H1 (cell line): ENCODE data around the gene PGLYRP4. TPM values are rescaled to one million over a fixed set of nuclear protein-coding genes. Genes with fewer than 3 reads are reported as not detected.

Source experiments
- CTCF ChIA-PET: fragments of 300-600 bp; sonication (Branson Sonifier 250); formaldehyde crosslinking; loops from one replicate; lab custom pipeline; 2021; ENCODE audit not compliant: partially characterized antibody; lab: Charles Lee
- POLR2A ChIA-PET: fragments of 300-600 bp; sonication (Branson Sonifier 250); formaldehyde crosslinking; loops from one replicate; lab custom pipeline; 2021; ENCODE audit warnings: inconsistent platforms; ENCODE audit not compliant: partially characterized antibody; lab: Charles Lee
- DNase-seq, 2 experiments: peaks; one replicate each; pipeline versions ENCODE4 v3.0.0 to v3.0.0-alpha.2; 2010 to 2022; ENCODE audit warnings: low spot score in 2 of 2, low read depth in 1 of 2, mixed read lengths in 1 of 2
- FAIRE-seq: peaks from 2 replicates; lab custom pipeline; 2011; peaks lifted over from hg19 to GRCh38; lab: Jason Lieb, UNC
- H2AFZ ChIP-seq: 2 replicates; pipeline ENCODE4 v1.8.1; 2012; ENCODE audit warnings: low read length, inconsistent platforms
- H2AK5ac ChIP-seq: 2 replicates; pipeline ENCODE4 v1.6.1; 2013; ENCODE audit warnings: low read depth, low read length
- H2BK120ac ChIP-seq: replicated peaks from 2 replicates; pipeline ENCODE3; 2013; ENCODE audit warnings: low read depth, low read length, inconsistent platforms
- H2BK12ac ChIP-seq: 2 replicates; pipeline ENCODE4 v1.6.1; 2013; ENCODE audit warnings: low read depth, low read length
- H2BK15ac ChIP-seq: 2 replicates; pipeline ENCODE4 v1.6.1; 2013; ENCODE audit warnings: low read length
- H2BK20ac ChIP-seq: 2 replicates; pipeline ENCODE4 v1.6.1; 2013; ENCODE audit warnings: low read length
- H2BK5ac ChIP-seq: 2 replicates; pipeline ENCODE4 v1.6.1; 2013; ENCODE audit warnings: low read depth, low read length
- H3K14ac ChIP-seq: 2 replicates; pipeline ENCODE4 v1.6.1; 2013; ENCODE audit warnings: inconsistent platforms; ENCODE audit not compliant: insufficient read length
- H3K18ac ChIP-seq: 2 replicates; pipeline ENCODE4 v1.6.1; 2013; ENCODE audit warnings: low read length; ENCODE audit errors: extremely low read depth
- H3K23ac ChIP-seq: 2 replicates; pipeline ENCODE4 v1.6.1; 2013; ENCODE audit warnings: inconsistent platforms; ENCODE audit not compliant: insufficient read length
- H3K23me2 ChIP-seq: 2 replicates; pipeline ENCODE4 v1.6.1; 2013; ENCODE audit warnings: low read depth, low read length
- H3K27ac ChIP-seq: 2 replicates; pipeline ENCODE4 v1.6.1; 2011; ENCODE audit warnings: low read depth, low read length, inconsistent platforms
- H3K27me3 ChIP-seq, 4 experiments: replicated peaks in 1 of 4; 1 replicate in 1 of 4; 2 replicates in 3 of 4; pipeline versions ENCODE4 v1.6.1 to v1.8.1; 2011 to 2013; ENCODE audit warnings: low read length in 3 of 4, mild to moderate bottlenecking in 3 of 4, inconsistent platforms in 2 of 4, mixed read lengths in 2 of 4, moderate library complexity in 1 of 4; ENCODE audit not compliant: control insufficient read depth in 3 of 4, insufficient read depth in 3 of 4; ENCODE audit errors: extremely low read depth in 1 of 4
- H3K36me3 ChIP-seq, 4 experiments: 2 replicates each; pipeline versions ENCODE4 v1.6.1 to v1.8.1; 2011 to 2013; ENCODE audit warnings: mild to moderate bottlenecking in 4 of 4, low read length in 3 of 4, moderate library complexity in 2 of 4, control low read depth in 1 of 4, inconsistent platforms in 1 of 4; ENCODE audit not compliant: insufficient read depth in 4 of 4, control insufficient read depth in 2 of 4
- H3K4ac ChIP-seq: replicated peaks from 2 replicates; pipeline ENCODE3; 2013; ENCODE audit warnings: low read length, low read depth, mixed read lengths, inconsistent platforms; ENCODE audit not compliant: insufficient read length
- H3K4me1 ChIP-seq, 4 experiments: replicated peaks in 1 of 4; 1 replicate in 1 of 4; 2 replicates in 3 of 4; pipeline versions ENCODE4 v1.6.1 to v1.8.1; 2011 to 2013; ENCODE audit warnings: low read length in 3 of 4, inconsistent platforms in 2 of 4, mixed read lengths in 1 of 4; ENCODE audit not compliant: insufficient read depth in 4 of 4, control insufficient read depth in 3 of 4
- H3K4me2 ChIP-seq, 2 experiments: 2 replicates each; pipeline versions ENCODE4 v1.6.1 to v1.8.1; 2011 to 2013; ENCODE audit warnings: low read depth in 2 of 2, low read length in 2 of 2, control low read depth in 1 of 2, inconsistent platforms in 1 of 2, mild to moderate bottlenecking in 1 of 2; ENCODE audit not compliant: insufficient read depth in 1 of 2
- H3K4me3 ChIP-seq, 4 experiments: fragments of 200-600, 300-600 bp in 1 of 4; sonication (generic), shearing (Covaris generic), sonication (Bioruptor Twin) in 1 of 4; 2 replicates each; pipeline versions ENCODE4 v1.5.1 to v1.8.1; 2011 to 2016; ENCODE audit warnings: low read length in 4 of 4, low read depth in 3 of 4, control low read depth in 2 of 4, inconsistent platforms in 2 of 4, mild to moderate bottlenecking in 2 of 4, mixed read lengths in 1 of 4, moderate library complexity in 1 of 4; ENCODE audit not compliant: insufficient read depth in 2 of 4; ENCODE audit errors: extremely low read depth in 1 of 4
- H3K56ac ChIP-seq: replicated peaks from 2 replicates; pipeline ENCODE3; 2013; ENCODE audit warnings: low read depth, mild to moderate bottlenecking, mixed read lengths, low read length, inconsistent platforms; ENCODE audit not compliant: insufficient read length
- H3K79me1 ChIP-seq: 2 replicates; pipeline ENCODE4 v1.6.1; 2013; ENCODE audit warnings: low read depth, low read length, control low read depth
- H3K79me2 ChIP-seq, 2 experiments: 2 replicates each; pipeline versions ENCODE4 v1.6.1 to v1.8.1; 2012 to 2013; ENCODE audit warnings: low read length in 2 of 2, mild to moderate bottlenecking in 2 of 2, inconsistent platforms in 1 of 2; ENCODE audit not compliant: insufficient read depth in 2 of 2, control insufficient read depth in 1 of 2
- H3K9ac ChIP-seq, 4 experiments: replicated peaks in 1 of 4; 1 replicate in 1 of 4; 2 replicates in 3 of 4; pipeline versions ENCODE4 v1.6.1 to v1.8.1; 2011 to 2013; ENCODE audit warnings: low read depth in 3 of 4, low read length in 3 of 4, control low read depth in 2 of 4, mild to moderate bottlenecking in 2 of 4, moderate library complexity in 2 of 4, inconsistent platforms in 1 of 4; ENCODE audit errors: extremely low read depth in 1 of 4
- H3K9me3 ChIP-seq, 2 experiments: 2 replicates each; pipeline versions ENCODE4 v1.6.1 to v1.8.1; 2012 to 2013; ENCODE audit warnings: mild to moderate bottlenecking in 2 of 2, moderate library complexity in 2 of 2, control low read depth in 1 of 2, inconsistent platforms in 1 of 2, low read depth in 1 of 2, low read length in 1 of 2, mixed read lengths in 1 of 2; ENCODE audit not compliant: insufficient read depth in 2 of 2
- H4K20me1 ChIP-seq, 2 experiments: replicated peaks in 1 of 2; 2 replicates each; pipeline versions ENCODE3 to v1.8.1; 2011 to 2013; ENCODE audit warnings: inconsistent platforms in 2 of 2, low read length in 2 of 2, mild to moderate bottlenecking in 1 of 2; ENCODE audit not compliant: insufficient read depth in 2 of 2, control insufficient read depth in 1 of 2
- H4K5ac ChIP-seq: 2 replicates; pipeline ENCODE4 v1.6.1; 2013; ENCODE audit warnings: low read length, low read depth, mixed read lengths, inconsistent platforms; ENCODE audit not compliant: insufficient read length
- H4K8ac ChIP-seq: 2 replicates; pipeline ENCODE4 v1.8.0; 2013; ENCODE audit warnings: mild to moderate bottlenecking, moderate library complexity, low read length, inconsistent platforms; ENCODE audit not compliant: insufficient read depth; ENCODE audit errors: extremely low read depth
- H4K91ac ChIP-seq: replicated peaks from 2 replicates; pipeline ENCODE3; 2013; ENCODE audit warnings: low read length, mixed read lengths, inconsistent platforms; ENCODE audit not compliant: insufficient read length
- BCL11A ChIP-seq, 2 experiments: IDR thresholded peaks; one replicate each; pipeline ENCODE4 v1.6.1; 2011; ENCODE audit warnings: low read depth in 2 of 2, low read length in 2 of 2, mild to moderate bottlenecking in 2 of 2
- CHD2 ChIP-seq: IDR thresholded peaks from 2 replicates; pipeline ENCODE4 v1.6.1; 2012; ENCODE audit warnings: low read length, improper control_type of control experiment
- CTCF ChIP-seq, 3 experiments: IDR thresholded peaks; 1 replicate in 2 of 3; 2 replicates in 1 of 3; pipeline versions ENCODE4 v1.5.1 to v1.6.1; 2011; ENCODE audit warnings: low read length in 3 of 3, mild to moderate bottlenecking in 3 of 3, inconsistent platforms in 2 of 3, low read depth in 1 of 3, moderate library complexity in 1 of 3; ENCODE audit not compliant: insufficient read depth in 1 of 3; ENCODE audit errors: control extremely low read depth in 1 of 3
- WGBS, 2 experiments: shearing (Covaris generic) in 1 of 2; methylation state at CpG; one replicate each; pipeline versions ENCODE4 v1.1.6 to v1.1.7; 2013 to 2015; ENCODE audit warnings: low lambda C conversion rate in 2 of 2, mixed read lengths in 2 of 2, inconsistent platforms in 1 of 2, low coverage in 1 of 2, missing lambda C conversion rate in 1 of 2; ENCODE audit not compliant: insufficient replicate concordance in 2 of 2, insufficient coverage in 1 of 2, insufficient read length in 1 of 2; ENCODE audit errors: extremely low coverage in 1 of 2, missing lambda C conversion rate in 1 of 2; 5-methylcytosine and 5-hydroxymethylcytosine counted together
- polyA plus RNA-seq, 7 experiments: library from polyadenylated mRNA; depleted of rRNA in 3 of 7; stranded (reverse) in 5 of 7; unstranded in 2 of 7; fragments of >200 nt in 5 of 7; fragments of 200-250 nt in 2 of 7; gene quantifications; 1 replicate in 5 of 7; 2 replicates in 1 of 7; 4 replicates in 1 of 7; pipeline versions ENCODE4 v1.2.1 to v1.2.3, GENCODE V29; 2011 to 2013; ENCODE audit warnings: missing spikeins in 2 of 7, mixed read lengths in 2 of 7
- total RNA-seq: library from RNA; stranded (reverse); fragmentation: NEBNext Ultra II Directional; extraction: Animal tissue kit (Norgen Biotek cat#: 25700); gene quantifications from 2 replicates; pipeline ENCODE4 v1.2.1, GENCODE V29; 2021
- TF ChIP-seq, protein P1 (sequence below): IDR thresholded peaks from 2 replicates; pipeline ENCODE4 v1.6.1; 2011; ENCODE audit warnings: low read depth, mild to moderate bottlenecking, low read length; ENCODE audit not compliant: insufficient read depth

Gene PGLYRP4
- total and polyA plus RNA-seq, 2 of the 8 experiments (the other 6 are each of a cell fraction or from before 2014, with no cell fraction given): not detected

DNA sequence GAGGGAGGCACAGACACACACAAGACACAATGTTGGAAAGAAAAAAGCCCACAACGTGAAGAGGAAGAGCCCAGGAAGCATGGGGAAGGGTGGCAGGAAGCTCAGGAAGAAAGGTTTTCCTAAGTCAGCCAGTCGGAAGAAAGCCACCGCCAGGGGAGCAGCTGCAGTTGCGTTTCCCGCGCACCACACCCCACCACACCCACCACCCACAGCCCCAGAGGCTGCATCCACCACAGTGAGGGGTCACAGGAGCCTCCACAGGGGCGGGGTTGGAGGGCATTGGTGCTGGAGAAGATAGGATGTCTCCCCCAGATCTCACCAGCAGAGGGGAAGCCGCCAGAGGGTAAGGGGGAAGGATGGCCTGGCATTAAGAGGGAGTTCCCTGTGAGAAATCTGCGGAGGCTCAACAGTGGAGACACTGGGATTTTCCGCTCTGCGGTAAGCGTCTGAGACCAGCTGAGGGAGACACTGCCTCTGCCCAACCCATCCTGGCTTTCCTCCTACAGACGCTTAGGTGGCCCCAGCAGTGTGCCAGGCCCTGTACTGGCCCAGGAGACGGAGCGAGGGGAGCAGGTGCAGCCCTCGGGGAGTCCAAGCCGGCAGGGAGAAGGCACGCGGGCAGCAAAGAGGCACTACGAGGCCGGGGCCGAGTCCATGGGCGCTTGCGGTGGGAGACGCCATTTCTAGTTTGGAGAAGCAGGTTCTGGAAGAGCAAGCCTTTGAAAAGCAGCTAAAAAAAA, 55.7 kb downstream of the PGLYRP4 start:
- DNase-seq (peak in 1 of 2 experiments; percentile 61), FAIRE-seq (no peak)
- no peaks in the 10 kb centered on the region for H3K9me3 ChIP-seq
- H3K27ac ChIP-seq: no peak overlapping the region
- peak overlapping the region; percentile 51 for H4K8ac ChIP-seq
- peak overlapping the region; percentile 68; the same call in 1 of the 2 replicates for H2BK12ac ChIP-seq
- no peak overlapping the region for H2BK120ac ChIP-seq
- H3K79me1 ChIP-seq: no peaks in the 10 kb centered on the region
- H3K4me1 ChIP-seq: peaks cover 0 to 5% (median 2%) of the 10 kb centered on the region in 4 experiments; a peak in 3 of 7 replicates
- no peaks in the 10 kb centered on the region for H3K27me3 ChIP-seq
- H3K23ac ChIP-seq: no peak overlapping the region
- no peak overlapping the region for H3K4me2 ChIP-seq
- H2BK5ac ChIP-seq: no peak overlapping the region
- H3K9ac ChIP-seq: no peak overlapping the region
- no peak overlapping the region for H2BK15ac ChIP-seq
- no peak overlapping the region for H2AFZ ChIP-seq
- no peak overlapping the region for H2AK5ac ChIP-seq
- no peak overlapping the region for H3K56ac ChIP-seq
- peak overlapping the region; percentile 51 for H4K91ac ChIP-seq
- no peaks in the 10 kb centered on the region for H4K20me1 ChIP-seq
- H2BK20ac ChIP-seq: no peak overlapping the region
- no peak overlapping the region for H3K14ac ChIP-seq
- peaks cover 2% of the 10 kb centered on the region; the same call in 1 of the 2 replicates for H3K23me2 ChIP-seq
- no peak overlapping the region for H3K4me3 ChIP-seq
- no peak overlapping the region for H3K18ac ChIP-seq
- no peak overlapping the region for H4K5ac ChIP-seq
- H3K36me3 ChIP-seq: no peaks in the 10 kb centered on the region
- TF ChIP-seq BCL11A (IDR thresholded peaks at IDR 0.05; ENCODE audit: low read depth in 2 of 2, low read length in 2 of 2): no peak
- TF ChIP-seq, protein P1, sequence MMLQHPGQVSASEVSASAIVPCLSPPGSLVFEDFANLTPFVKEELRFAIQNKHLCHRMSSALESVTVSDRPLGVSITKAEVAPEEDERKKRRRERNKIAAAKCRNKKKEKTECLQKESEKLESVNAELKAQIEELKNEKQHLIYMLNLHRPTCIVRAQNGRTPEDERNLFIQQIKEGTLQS: no peak
- TF ChIP-seq CHD2: no peak
- peak; percentile 13 to 22 (median 15); a peak in 3 of 4 replicates for TF ChIP-seq CTCF (IDR thresholded peaks at IDR 0.05; ENCODE audit: control extremely low read depth in 1 of 3, insufficient read depth in 1 of 3, low read depth in 1 of 3, low read length in 3 of 3)
- 79% methylated on average over 24 of the region's 25 CpGs; no CpG with 5 or more reads in 1 of the 2 experiments for WGBS, 2 experiments
- H3K79me2 ChIP-seq: no peaks in the 10 kb centered on the region
- no peak overlapping the region for H3K4ac ChIP-seq
- CTCF ChIA-PET: interaction anchor here (0.6 to 1.8 kb wide), 4 partner anchors 10 to 17 kb away, joined by 3 to 7 read pairs (median 4); no protein-coding TSS in a partner anchor
- POLR2A ChIA-PET: no interaction called here
